DOHH2 (cell line): ENCODE results near the gene BASP1.
"Not testable (repeated sequence)": the region's sequence is repeated elsewhere in the genome, so short reads cannot be mapped to it uniquely, and the experiment has no call there.

Experiments
- H3F3A ChIP-seq: fragments of 200-600 bp; sonication (generic), shearing (Covaris generic); 2 replicates; pipeline ENCODE4 v1.6.0; 2016; ENCODE audit warnings: antibody characterized with exemption, mild to moderate bottlenecking; ENCODE audit not compliant: control insufficient read depth, insufficient read depth
- H3K27ac ChIP-seq: fragments of 200-600 bp; sonication (generic); 2 replicates; pipeline ENCODE4 v1.5.1; 2014; ENCODE audit warnings: low read depth, mild to moderate bottlenecking, low read length, moderate library complexity
- H3K27me3 ChIP-seq: fragments of 200-600 bp; sonication (generic); 2 replicates; pipeline ENCODE4 v1.6.1; 2014; ENCODE audit warnings: mild to moderate bottlenecking, low read length, mixed read lengths; ENCODE audit not compliant: control insufficient read depth
- H3K36me3 ChIP-seq: fragments of 200-600 bp; sonication (generic); 2 replicates; pipeline ENCODE4 v1.6.1; 2014; ENCODE audit warnings: mild to moderate bottlenecking, low read length, moderate library complexity, mixed read lengths; ENCODE audit not compliant: control insufficient read depth
- H3K4me1 ChIP-seq: fragments of 200-600 bp; sonication (generic); 2 replicates; pipeline ENCODE4 v1.6.1; 2014; ENCODE audit warnings: mild to moderate bottlenecking, low read length, mixed read lengths; ENCODE audit not compliant: control insufficient read depth
- H3K4me2 ChIP-seq: fragments of 200-600 bp; sonication (generic); 2 replicates; pipeline ENCODE4 v1.6.0; 2014; ENCODE audit warnings: mild to moderate bottlenecking, low read length, moderate library complexity
- H3K4me3 ChIP-seq: fragments of 200-600 bp; sonication (generic); 2 replicates; pipeline ENCODE4 v1.5.1; 2014; ENCODE audit warnings: mild to moderate bottlenecking, low read length, mixed read lengths
- H3K79me2 ChIP-seq: fragments of 200-600 bp; sonication (generic); 2 replicates; pipeline ENCODE4 v1.6.1; 2014; ENCODE audit warnings: mild to moderate bottlenecking, low read length, mixed read lengths; ENCODE audit not compliant: control insufficient read depth
- H3K9me2 ChIP-seq: fragments of 200-600 bp; sonication (generic); replicated peaks from 2 replicates; pipeline ENCODE4 v1.6.1; 2014; ENCODE audit warnings: mild to moderate bottlenecking, low read length, mixed read lengths; ENCODE audit not compliant: control insufficient read depth
- H3K9me3 ChIP-seq: fragments of 200-600 bp; sonication (generic); 2 replicates; pipeline ENCODE4 v1.6.1; 2014; ENCODE audit warnings: antibody characterized with exemption, low read length, mixed read lengths; ENCODE audit not compliant: control insufficient read depth, insufficient read depth
- H4K20me1 ChIP-seq: fragments of 200-600 bp; sonication (generic); 2 replicates; pipeline ENCODE4 v1.6.0; 2014; ENCODE audit warnings: low read depth, mild to moderate bottlenecking, antibody characterized with exemption, low read length, moderate library complexity; ENCODE audit not compliant: control insufficient read depth, insufficient read depth
- CTCF ChIP-seq: fragments of 200-600 bp; sonication (generic); IDR thresholded peaks from one replicate; pipeline ENCODE4 v1.5.1; 2014; ENCODE audit warnings: antibody characterized with exemption, mild to moderate bottlenecking, low read depth, low read length; ENCODE audit not compliant: poor library complexity, severe bottlenecking
- EZH2phosphoT487 ChIP-seq: fragments of 200-600 bp; sonication (generic); IDR thresholded peaks from 2 replicates; pipeline ENCODE4 v1.6.1; 2017; ENCODE audit warnings: borderline replicate concordance, mild to moderate bottlenecking, antibody characterized with exemption, low read length, moderate library complexity, mixed read lengths

Gene BASP1

GRCh38 chr5:17305964-17306725, 88.7 kb downstream of the BASP1 start:
- Histone ChIP-seq H4K20me1 (no peaks in the 10 kb centered on the region), H3K9me3 (no peaks in the 10 kb centered on the region), H3K4me1 (no peaks in the 10 kb centered on the region), H3F3A (no peaks in the 10 kb centered on the region), H3K36me3 (no peaks in the 10 kb centered on the region), H3K4me2 (no peak overlapping the region), H3K79me2 (no peaks in the 10 kb centered on the region), H3K27me3 (no peaks in the 10 kb centered on the region), H3K4me3 (no peak overlapping the region), H3K27ac (no peak overlapping the region), H3K9me2 (no peaks in the 10 kb centered on the region)
- no peak for TF ChIP-seq EZH2phosphoT487
- no peak for TF ChIP-seq CTCF

GRCh38 chr5:17306726-17307091, 89.3 kb downstream of the BASP1 start:
- no peaks in the 10 kb centered on the region for H3K9me3 ChIP-seq
- H3F3A ChIP-seq: no peaks in the 10 kb centered on the region
- no peak overlapping the region for H3K27ac ChIP-seq
- H4K20me1 ChIP-seq: no peaks in the 10 kb centered on the region
- no peaks in the 10 kb centered on the region for H3K27me3 ChIP-seq
- H3K4me1 ChIP-seq: no peaks in the 10 kb centered on the region
- H3K4me3 ChIP-seq: no peak overlapping the region
- H3K79me2 ChIP-seq: no peaks in the 10 kb centered on the region
- TF ChIP-seq CTCF (no peak), EZH2phosphoT487 (no peak)
- H3K9me2 ChIP-seq: no peaks in the 10 kb centered on the region
- no peak overlapping the region for H3K4me2 ChIP-seq
- no peaks in the 10 kb centered on the region for H3K36me3 ChIP-seq

GRCh38 chr5:17307440-17307839, 90.0 kb downstream of the BASP1 start:
- H3K36me3 ChIP-seq, H3K79me2 ChIP-seq, H3K9me2 ChIP-seq, H3K4me2 ChIP-seq, H3K27ac ChIP-seq, H3K4me3 ChIP-seq, H4K20me1 ChIP-seq, H3K4me1 ChIP-seq, H3F3A ChIP-seq, H3K9me3 ChIP-seq, H3K27me3 ChIP-seq: not testable (repeated sequence)

- no peaks in the 10 kb centered on the region for H3K9me2 ChIP-seq
- no peaks in the 10 kb centered on the region for H3K36me3 ChIP-seq
- no peaks in the 10 kb centered on the region for H3K9me3 ChIP-seq
- H3K4me1 ChIP-seq: no peaks in the 10 kb centered on the region
- H3K4me3 ChIP-seq: no peak overlapping the region
- H3F3A ChIP-seq: peaks cover 10% of the 10 kb centered on the region; the same call in 1 of the 2 replicates
- no peak for TF ChIP-seq EZH2phosphoT487
- no peak for TF ChIP-seq CTCF
- H3K79me2 ChIP-seq: no peaks in the 10 kb centered on the region
- H3K27me3 ChIP-seq: no peaks in the 10 kb centered on the region
- H4K20me1 ChIP-seq: no peaks in the 10 kb centered on the region
- no peak overlapping the region for H3K4me2 ChIP-seq
- H3K27ac ChIP-seq: no peak overlapping the region
These were observed 91.1 kb downstream of the BASP1 start for GRCh38 chr5:17308326-17309065.
